B cell (primary cell): ENCODE measurements around the gene RFPL1. TPM values are rescaled to one million over a fixed set of nuclear protein-coding genes. Genes with fewer than 3 reads are reported as not detected.
A peak's percentile ranks its signal among the peaks of the same experiment; 100 is the strongest.

Source experiments
- ATAC-seq: fragments of 200-7000 bp; cut with Tn5 transposase; one replicate; pipeline ENCODE4 v1.10.0; 2021; ENCODE audit warnings: low read depth, mild to moderate bottlenecking, moderate number of reproducible peaks, moderate library complexity
- CTCF ChIA-PET: fragments of 350-600 bp; sonication (Branson Sonifier 250); formaldehyde crosslinking; loops from one replicate; lab custom pipeline; 2021; ENCODE audit warnings: antibody characterized with exemption, inconsistent platforms; lab: Charles Lee
- POLR2A ChIA-PET: fragments of 350-600 bp; sonication (Branson Sonifier 250); formaldehyde crosslinking; loops from one replicate; lab custom pipeline; 2021; ENCODE audit warnings: antibody characterized with exemption; lab: Charles Lee
- DNase-seq: peaks from one replicate; pipeline ENCODE4 v3.0.0; 2013
- H2AFZ ChIP-seq: 2 replicates; pipeline ENCODE4 v1.6.1; 2012; ENCODE audit warnings: mild to moderate bottlenecking, low read depth, low read length; ENCODE audit not compliant: insufficient read depth, poor library complexity, severe bottlenecking
- H3K27ac ChIP-seq, 2 donors: 1 replicate in 1 of 2; 2 replicates in 1 of 2; pipeline ENCODE4 v1.5.1; 2012 to 2013; ENCODE audit warnings: low read length in 2 of 2, mild to moderate bottlenecking in 2 of 2, moderate library complexity in 1 of 2
- H3K27me3 ChIP-seq, 4 experiments: fragments of 200-600 bp in 1 of 4; sonication (generic) in 1 of 4; replicated peaks in 1 of 4; 1 replicate in 2 of 4; 2 replicates in 2 of 4; pipeline versions ENCODE4 v1.6.1 to v1.7.0; 2013 to 2016; ENCODE audit warnings: low read length in 3 of 4, mild to moderate bottlenecking in 2 of 4, mixed read lengths in 1 of 4, moderate library complexity in 1 of 4; ENCODE audit not compliant: insufficient read depth in 4 of 4, control insufficient read depth in 3 of 4; ENCODE audit errors: control extremely low read depth in 1 of 4
- H3K36me3 ChIP-seq, 2 experiments: replicated peaks in 1 of 2; 1 replicate in 1 of 2; 2 replicates in 1 of 2; pipeline versions ENCODE4 v1.6.1 to v1.7.1; 2013; ENCODE audit warnings: low read length in 1 of 2; ENCODE audit not compliant: insufficient read depth in 2 of 2, control insufficient read depth in 1 of 2; ENCODE audit errors: control extremely low read depth in 1 of 2, extremely low read depth in 1 of 2
- H3K4me1 ChIP-seq, 2 donors: fragments of 200-600 bp in 1 of 2; sonication (generic) in 1 of 2; 1 replicate in 1 of 2; 2 replicates in 1 of 2; pipeline versions ENCODE4 v1.5.1 to v1.6.1; 2013 to 2017; ENCODE audit warnings: low read length in 2 of 2; ENCODE audit not compliant: control insufficient read depth in 2 of 2, insufficient read depth in 2 of 2
- H3K4me2 ChIP-seq: replicated peaks from 2 replicates; pipeline ENCODE3; 2012; ENCODE audit warnings: mild to moderate bottlenecking, low read depth, low read length; ENCODE audit not compliant: poor library complexity, severe bottlenecking
- H3K4me3 ChIP-seq, 5 experiments: fragments of 200-600 bp in 1 of 5; sonication (generic) in 1 of 5; 1 replicate in 3 of 5; 2 replicates in 2 of 5; pipeline versions ENCODE4 v1.5.1 to v1.7.0; 2011 to 2016; ENCODE audit warnings: low read length in 4 of 5, mild to moderate bottlenecking in 4 of 5, low read depth in 2 of 5, control low read depth in 1 of 5, moderate library complexity in 1 of 5; ENCODE audit not compliant: insufficient read depth in 1 of 5; ENCODE audit errors: control extremely low read depth in 1 of 5, extremely low read depth in 1 of 5
- H3K79me2 ChIP-seq: fragments of 200-600 bp; sonication (generic); one replicate; pipeline ENCODE4 v1.6.0; 2016; ENCODE audit warnings: low read length; ENCODE audit not compliant: control insufficient read depth, insufficient read depth
- H3K9ac ChIP-seq: fragments of 200-600 bp; sonication (generic); 2 replicates; pipeline ENCODE4 v1.6.1; 2017; ENCODE audit warnings: mild to moderate bottlenecking, low read length, moderate library complexity
- H3K9me3 ChIP-seq, 3 donors: one replicate each; pipeline versions ENCODE4 v1.6.1 to v1.7.1; 2013; ENCODE audit warnings: low read length in 2 of 3; ENCODE audit not compliant: control insufficient read depth in 2 of 3, insufficient read depth in 1 of 3; ENCODE audit errors: control extremely low read depth in 1 of 3
- H4K20me1 ChIP-seq: 2 replicates; pipeline ENCODE4 v1.6.0; 2012; ENCODE audit warnings: mild to moderate bottlenecking, low read length; ENCODE audit not compliant: insufficient read depth, control insufficient read depth, poor library complexity, severe bottlenecking
- H3K27ac Mint-ChIP-seq: one replicate; pipeline ENCODE4 v1.8.0; 2021; ENCODE audit warnings: mixed read lengths
- H3K27me3 Mint-ChIP-seq: one replicate; pipeline ENCODE4 v1.8.0; 2021; ENCODE audit warnings: mixed read lengths
- H3K4me1 Mint-ChIP-seq: one replicate; pipeline ENCODE4 v1.8.0; 2021; ENCODE audit warnings: mixed read lengths
- H3K4me3 Mint-ChIP-seq: one replicate; pipeline ENCODE4 v1.8.0; 2021; ENCODE audit warnings: mixed read lengths
- H3K9me3 Mint-ChIP-seq: one replicate; pipeline ENCODE4 v1.8.0; 2022; ENCODE audit warnings: mixed read lengths; ENCODE audit not compliant: insufficient read depth
- EZH2 ChIP-seq: IDR thresholded peaks from 2 replicates; pipeline ENCODE4 v1.6.1; 2012; ENCODE audit warnings: borderline replicate concordance, low read depth, mild to moderate bottlenecking, moderate library complexity, low read length; ENCODE audit not compliant: insufficient read depth, poor library complexity, severe bottlenecking
- WGBS: methylation state at CpG from one replicate; pipeline ENCODE4 v1.1.5; 2013; ENCODE audit warnings: missing lambda C conversion rate; ENCODE audit not compliant: insufficient coverage; 5-methylcytosine and 5-hydroxymethylcytosine counted together
- intact Hi-C: fragments of 100-400 bp; cut with micrococcal nuclease; formaldehyde crosslinking; loops from one replicate; pipeline ENCODE4 v1.10.0; 2022
- polyA plus RNA-seq: library from polyadenylated mRNA; depleted of rRNA; stranded (reverse); fragments of >200 nt; gene quantifications from 2 replicates; pipeline ENCODE4 v1.2.3, GENCODE V29; 2012
- total RNA-seq, 2 donors: library from RNA; stranded (reverse); fragments of 120-200 nt in 1 of 2; gene quantifications; 1 replicate in 1 of 2; 2 replicates in 1 of 2; pipeline versions ENCODE4 v1.2.3 to v1.2.4, GENCODE V29; 2013 to 2022
- TF ChIP-seq, protein P1 (sequence below): fragments of 200-600 bp; IDR thresholded peaks from one replicate; pipeline ENCODE4 v1.8.0; 2022; ENCODE audit warnings: antibody characterized with exemption, mild to moderate bottlenecking

RFPL1 gene
- total and polyA plus RNA-seq, 2 donors (not counting 1 experiment from before 2014, with no cell fraction given) = not detected

DNA sequence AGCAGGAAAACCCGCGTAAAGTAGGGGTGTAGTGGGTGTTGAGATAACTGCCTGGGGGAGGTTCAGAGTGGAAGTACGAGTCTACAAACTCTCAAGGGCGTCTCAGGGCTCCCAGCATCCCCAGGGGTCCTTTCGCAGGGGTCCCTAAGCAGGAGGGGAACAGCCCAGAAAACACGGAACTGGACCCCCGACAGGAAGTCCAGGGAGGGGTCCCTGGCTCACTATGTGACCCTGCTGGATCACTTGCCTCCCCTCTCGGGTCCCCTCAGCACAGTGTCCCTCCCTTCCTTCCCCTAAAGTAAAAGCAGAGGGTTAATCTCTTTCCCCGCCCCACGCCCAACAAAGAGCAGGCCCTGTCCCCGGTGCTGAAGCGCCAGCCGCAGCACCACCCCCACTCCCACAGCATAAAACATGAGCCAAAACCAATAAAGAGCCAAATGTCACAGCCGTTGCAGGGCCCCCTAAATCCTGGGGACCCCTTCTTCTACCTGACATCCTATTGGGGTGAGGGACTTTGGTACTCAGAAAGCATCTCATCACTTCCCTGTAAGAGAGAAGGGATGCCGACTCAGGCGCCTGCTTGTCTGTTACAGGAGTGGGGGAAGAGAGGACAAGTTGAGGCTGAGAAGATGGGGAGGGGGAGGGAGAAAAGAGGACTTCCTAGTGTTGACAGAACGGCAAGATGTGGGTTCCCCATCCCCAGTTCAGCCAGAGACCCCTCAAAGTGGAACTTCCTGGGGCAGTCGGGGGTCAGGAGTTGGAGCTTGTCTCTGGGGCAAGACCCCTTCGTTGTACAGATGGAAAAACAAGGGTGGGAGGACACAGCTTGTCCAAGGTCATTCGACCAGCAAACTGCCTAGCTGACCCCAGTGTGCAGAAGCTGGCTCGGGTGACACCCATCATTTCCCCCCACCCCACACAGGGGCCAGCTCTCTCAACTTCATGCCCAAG lies 40.2 kb downstream of the RFPL1 start:
- Mint-ChIP-seq H3K4me1 (peaks cover 46% of the 10 kb centered on the region), H3K27me3 (peaks cover 40% of the 10 kb centered on the region), H3K27ac (no peak overlapping the region), H3K4me3 (peak overlapping the region; percentile 16), H3K9me3 (no peaks in the 10 kb centered on the region)
- POLR2A ChIA-PET = no interaction called here
- Histone ChIP-seq H3K9me3 (peaks cover 0 to 24% (median 0%) of the 10 kb centered on the region in 3 donors), H3K4me3 (no peak overlapping the region), H3K4me2 (no peak overlapping the region), H3K79me2 (no peaks in the 10 kb centered on the region), H3K9ac (no peak overlapping the region), H2AFZ (no peak overlapping the region), H3K36me3 (no peaks in the 10 kb centered on the region), H3K4me1 (peaks cover 36 to 43% of the 10 kb centered on the region in 2 donors), H3K27me3 (peaks cover 0 to 61% (median 43%) of the 10 kb centered on the region in 4 experiments), H4K20me1 (no peaks in the 10 kb centered on the region), H3K27ac (no peak overlapping the region)
- TF ChIP-seq, protein P1, sequence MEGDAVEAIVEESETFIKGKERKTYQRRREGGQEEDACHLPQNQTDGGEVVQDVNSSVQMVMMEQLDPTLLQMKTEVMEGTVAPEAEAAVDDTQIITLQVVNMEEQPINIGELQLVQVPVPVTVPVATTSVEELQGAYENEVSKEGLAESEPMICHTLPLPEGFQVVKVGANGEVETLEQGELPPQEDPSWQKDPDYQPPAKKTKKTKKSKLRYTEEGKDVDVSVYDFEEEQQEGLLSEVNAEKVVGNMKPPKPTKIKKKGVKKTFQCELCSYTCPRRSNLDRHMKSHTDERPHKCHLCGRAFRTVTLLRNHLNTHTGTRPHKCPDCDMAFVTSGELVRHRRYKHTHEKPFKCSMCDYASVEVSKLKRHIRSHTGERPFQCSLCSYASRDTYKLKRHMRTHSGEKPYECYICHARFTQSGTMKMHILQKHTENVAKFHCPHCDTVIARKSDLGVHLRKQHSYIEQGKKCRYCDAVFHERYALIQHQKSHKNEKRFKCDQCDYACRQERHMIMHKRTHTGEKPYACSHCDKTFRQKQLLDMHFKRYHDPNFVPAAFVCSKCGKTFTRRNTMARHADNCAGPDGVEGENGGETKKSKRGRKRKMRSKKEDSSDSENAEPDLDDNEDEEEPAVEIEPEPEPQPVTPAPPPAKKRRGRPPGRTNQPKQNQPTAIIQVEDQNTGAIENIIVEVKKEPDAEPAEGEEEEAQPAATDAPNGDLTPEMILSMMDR = no peak
- no peak for TF ChIP-seq EZH2
- DNase-seq = peak; percentile 32
- ATAC-seq = peak; percentile 22
- intact Hi-C loops = loop anchor here (5.0 kb wide), 1 partner anchor 81 kb away; no protein-coding TSS in a partner anchor
- CTCF ChIA-PET = no interaction called here
- WGBS = 16% methylated on average over 19 of the region's 21 CpGs
